Umbilical cord (tissue), 2 donors: ENCODE results near the gene EBF4. TPM values are rescaled to one million over a fixed set of nuclear protein-coding genes. Genes with fewer than 3 reads are reported as not detected.
A peak's percentile ranks its signal among the peaks of the same experiment; 100 is the strongest.
"Not testable (repeated sequence)": the region's sequence is repeated elsewhere in the genome, so short reads cannot be mapped to it uniquely, and the experiment has no call there.

Experiments used
- DNase-seq: peaks from one replicate; pipeline ENCODE4 v3.0.0-alpha.2; 2015; ENCODE audit warnings: low spot score
- total RNA-seq: library from RNA; depleted of rRNA; stranded (reverse); fragments of >200 nt; gene quantifications from one replicate; pipeline ENCODE4 v1.2.3, GENCODE V29; 2014; ENCODE audit warnings: low replicate concordance; ENCODE audit not compliant: insufficient read depth

EBF4 gene
- total RNA-seq, 1 donor from 2014 or later, result 14.4 TPM

GRCh38 chr20:2794866-2795447 is 102.4 kb downstream of the EBF4 start:
- no peak for DNase-seq

DNA sequence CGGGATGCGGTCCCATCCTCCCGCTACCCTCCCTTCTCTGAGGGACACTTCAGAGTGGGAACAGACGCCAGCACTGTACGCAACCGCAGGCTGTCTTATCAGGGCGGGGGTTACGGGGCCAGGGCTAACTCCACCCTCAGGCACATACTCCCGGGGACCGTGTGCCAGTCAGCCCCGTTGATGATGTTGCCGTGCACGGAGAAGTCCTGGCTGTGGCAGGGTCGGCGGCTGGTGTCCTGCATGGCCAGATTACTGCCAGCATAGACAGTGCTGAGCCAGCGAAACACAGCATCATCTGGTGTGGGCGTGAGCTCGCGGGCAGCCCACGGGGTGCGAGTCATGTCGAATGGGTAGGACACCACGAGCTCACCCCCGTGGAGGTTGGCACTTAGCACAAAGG is 102.9 kb downstream of the EBF4 start:
- DNase-seq, result no peak

- no peak for DNase-seq
These were observed 103.6 kb downstream of the EBF4 start for GRCh38 chr20:2796011-2796660.

- DNase-seq, result no peak
These were observed 104.8 kb downstream of the EBF4 start for GRCh38 chr20:2797136-2797983.

DNA sequence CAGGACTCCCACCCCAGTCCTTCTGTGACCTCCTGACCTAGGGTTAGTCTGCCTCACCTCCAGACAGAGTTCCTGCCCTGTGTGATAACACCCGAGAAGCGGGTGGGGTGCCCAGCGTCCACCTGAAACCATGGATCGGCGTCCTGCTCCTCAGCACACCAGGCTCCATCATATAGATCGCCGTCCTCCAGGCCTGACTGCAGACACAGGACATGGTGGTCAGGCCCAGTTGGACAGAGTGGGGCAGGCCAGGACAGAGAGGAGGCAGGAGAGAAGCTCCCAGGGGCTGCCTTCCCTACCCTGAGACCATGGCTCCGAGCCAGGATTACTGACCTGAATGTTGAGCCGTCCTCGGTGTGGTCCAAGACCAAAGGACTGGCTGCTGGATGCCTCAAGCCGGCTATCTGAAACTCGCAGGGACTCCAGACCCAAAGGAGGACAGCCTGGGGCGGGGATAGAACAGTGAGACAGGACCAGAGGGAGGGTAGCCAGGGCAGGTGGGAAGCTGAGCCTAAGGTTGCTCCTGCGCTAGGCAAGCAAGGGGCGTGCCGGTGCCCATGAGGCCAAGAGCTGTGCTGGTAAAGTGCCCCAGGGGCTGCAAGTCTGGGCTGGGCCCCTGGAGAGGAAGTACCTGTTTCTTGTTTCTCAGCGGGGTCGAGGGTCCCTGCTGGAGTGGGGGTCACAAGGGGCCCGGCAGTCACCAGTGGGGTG is 105.7 kb downstream of the EBF4 start:
- no peak for DNase-seq

DNA sequence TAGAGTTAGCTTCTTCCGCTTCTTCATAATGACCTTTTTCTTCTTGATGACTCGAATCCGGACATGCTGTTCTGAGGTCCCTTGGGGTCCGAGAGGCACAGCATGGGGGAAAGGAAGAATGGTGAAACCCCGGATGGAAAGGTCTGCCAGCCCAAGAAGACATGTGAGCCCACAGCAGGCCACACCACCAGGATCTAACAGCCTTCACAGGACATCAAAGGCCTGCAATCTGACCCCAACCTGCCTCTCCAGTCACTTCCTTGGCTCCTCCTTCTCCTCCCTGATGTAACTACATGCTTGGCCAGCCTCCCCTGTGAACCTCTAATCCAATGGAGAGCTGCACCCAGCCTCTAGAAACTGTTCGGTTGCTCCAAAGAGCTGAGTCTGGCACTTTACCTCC is 106.2 kb downstream of the EBF4 start:
- no peak for DNase-seq

DNA sequence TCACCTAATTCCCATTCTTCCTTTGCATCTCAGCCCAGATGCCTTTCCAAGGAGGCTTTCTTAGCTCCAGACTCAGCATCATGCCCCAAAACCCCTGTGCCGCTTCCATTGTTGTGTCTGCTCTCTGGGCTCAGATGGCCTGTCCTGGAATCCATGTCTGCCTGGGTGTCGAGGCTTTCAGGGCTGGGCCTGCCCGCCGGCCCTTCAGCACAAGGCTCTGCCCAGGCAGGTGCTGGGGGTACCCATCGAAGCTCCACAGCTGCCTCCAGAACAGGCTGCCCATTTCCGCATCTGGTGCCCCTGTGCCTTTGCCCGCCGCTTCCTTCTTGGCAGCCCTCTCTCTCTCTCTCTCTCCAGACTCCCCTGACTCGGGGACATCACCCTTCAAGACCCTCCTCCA is 106.7 kb downstream of the EBF4 start:
- no peak for DNase-seq

DNA sequence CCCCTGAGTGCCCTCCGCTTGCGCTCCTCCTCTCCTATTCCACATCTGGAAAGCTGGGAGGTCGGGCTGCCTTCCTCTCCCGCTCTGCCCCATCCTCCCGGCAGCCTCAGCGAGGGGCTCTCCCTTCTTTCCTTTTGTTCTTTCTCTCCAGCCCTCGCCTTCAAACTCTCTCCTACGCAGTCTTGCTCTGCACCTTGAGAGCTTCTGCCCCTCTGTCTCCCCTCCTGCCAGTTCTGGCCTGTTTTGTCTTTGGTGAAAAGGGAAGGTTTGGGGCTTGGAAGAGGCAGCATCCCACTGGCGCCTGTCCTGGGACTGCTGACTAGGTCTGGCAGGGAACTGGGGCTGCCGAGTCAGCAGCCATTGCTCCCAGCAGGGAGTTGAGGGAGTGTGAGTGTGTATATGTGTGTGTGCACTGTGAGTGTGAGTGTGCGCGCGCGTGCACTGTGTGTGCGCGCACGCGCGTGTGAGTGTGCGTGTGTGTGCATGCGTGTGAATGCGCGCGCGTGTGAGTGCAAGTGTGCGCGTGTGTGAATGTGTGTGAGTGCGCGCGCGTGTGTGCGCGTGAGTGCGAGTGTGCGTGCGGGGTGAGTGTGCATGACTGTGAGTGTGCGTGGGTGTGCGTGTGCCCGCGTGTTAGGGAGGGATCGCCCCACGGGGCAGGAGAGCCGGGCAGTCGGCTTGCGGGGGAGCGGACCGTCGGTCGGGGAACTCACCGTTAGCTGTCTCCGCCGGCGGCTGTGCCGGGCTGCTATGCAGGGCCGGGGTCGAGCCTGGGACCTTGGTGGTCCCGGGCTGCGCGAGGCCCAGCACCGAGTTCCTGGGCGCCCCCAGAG is 107.3 kb downstream of the EBF4 start:
- DNase-seq, result peak; percentile 55

DNA sequence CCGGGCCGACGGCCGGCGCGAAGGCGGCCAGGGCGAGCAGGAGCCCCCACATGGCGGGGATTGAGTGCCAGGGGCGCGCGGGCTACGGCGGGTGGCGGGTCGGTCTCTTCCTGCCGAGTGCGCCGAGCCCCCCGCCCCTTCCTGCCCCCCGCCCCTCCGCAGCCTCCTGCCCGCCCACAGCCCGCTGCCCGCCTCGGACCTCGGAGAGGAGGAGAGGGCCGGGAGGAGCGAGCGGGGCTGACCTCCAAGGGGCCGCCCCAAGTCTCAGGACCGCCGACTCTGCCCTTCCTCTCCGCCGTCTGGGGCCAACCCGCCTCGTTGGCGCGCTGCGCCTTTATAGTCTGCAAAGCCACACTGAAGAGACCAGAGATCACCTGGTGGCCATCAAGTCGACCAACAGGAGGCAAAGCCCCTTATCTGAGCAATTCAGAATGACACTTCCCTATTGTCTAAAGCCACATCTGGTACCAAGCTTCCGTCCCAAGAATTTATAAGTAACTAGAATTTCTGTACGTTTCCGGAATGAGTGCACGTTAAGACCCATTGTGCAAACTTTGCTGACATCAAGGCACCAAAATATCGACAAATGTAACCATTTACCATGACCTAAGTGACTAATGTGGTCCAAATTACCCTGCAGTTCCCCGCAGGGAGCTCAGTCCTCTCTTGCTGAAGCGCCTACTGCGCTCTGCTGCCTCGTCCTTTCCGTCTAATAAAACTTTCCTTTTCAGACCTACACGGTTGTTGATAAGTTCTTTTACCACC is 108.1 kb downstream of the EBF4 start, which contains the start of gene CPXM1:
CPXM1 (minus strand) TSS at position 107 of the 765 bp plus-strand sequence; CDS start at position 52, 55 bp downstream.
- peak; percentile 82 for DNase-seq

DNA sequence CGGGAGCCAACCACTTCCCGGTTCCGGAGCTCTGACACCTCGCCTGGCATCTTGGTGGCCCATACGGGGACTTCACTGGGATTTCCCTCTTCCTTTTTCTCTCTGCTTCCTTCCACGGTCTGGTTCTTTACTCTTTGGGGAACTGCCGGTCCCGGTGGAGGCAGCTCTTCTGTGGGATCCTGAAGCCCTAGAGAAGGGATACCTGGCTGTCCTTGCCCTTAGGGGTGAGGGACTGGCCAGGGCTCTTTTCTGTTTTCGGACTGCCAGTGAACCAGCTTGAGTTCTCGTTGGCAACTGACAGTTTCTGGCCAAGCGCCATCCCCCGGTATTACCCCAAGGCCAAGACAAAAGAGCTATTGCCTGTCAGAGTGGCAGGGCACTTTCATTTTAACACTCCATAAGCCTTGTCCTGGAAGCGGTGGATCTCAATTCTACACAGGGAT is 108.7 kb downstream of the EBF4 start:
- no peak for DNase-seq

DNA sequence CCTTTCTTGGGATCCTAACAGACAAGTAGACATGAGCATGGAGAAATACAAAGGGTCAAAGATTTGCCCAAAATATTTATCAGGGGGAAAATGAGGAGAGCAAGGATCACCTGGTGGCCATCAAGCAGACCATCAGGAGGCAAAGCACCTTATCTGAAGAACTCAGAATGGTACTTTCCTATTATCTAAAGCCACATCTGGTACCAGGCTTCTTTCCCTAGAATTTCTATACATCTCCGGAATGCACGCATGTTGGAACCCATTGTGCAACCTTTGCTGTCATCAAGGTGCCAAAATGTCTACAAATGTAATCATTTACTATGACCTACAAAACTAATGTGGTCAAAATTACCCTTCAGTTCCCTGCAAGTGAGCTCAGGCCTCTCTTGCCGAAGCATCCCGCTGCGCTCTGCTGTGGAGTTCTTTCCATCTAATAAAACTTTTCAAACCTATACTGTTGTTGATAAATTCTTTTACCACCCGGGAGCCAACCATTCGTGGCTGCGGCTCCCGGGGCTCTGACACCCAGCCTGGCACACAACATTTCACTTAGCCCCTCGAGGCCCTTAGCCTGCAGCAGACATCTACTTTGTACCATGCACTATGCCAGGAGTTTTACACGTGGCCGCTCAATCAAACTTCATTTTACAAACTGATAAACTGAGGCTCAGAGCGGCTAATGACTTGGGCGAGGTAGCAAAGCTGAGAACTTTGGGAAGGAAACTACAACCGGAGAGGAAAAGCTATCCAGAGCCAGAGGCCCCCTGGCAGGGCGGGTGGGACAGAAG is 111.7 kb downstream of the EBF4 start:
- no peak for DNase-seq

DNA sequence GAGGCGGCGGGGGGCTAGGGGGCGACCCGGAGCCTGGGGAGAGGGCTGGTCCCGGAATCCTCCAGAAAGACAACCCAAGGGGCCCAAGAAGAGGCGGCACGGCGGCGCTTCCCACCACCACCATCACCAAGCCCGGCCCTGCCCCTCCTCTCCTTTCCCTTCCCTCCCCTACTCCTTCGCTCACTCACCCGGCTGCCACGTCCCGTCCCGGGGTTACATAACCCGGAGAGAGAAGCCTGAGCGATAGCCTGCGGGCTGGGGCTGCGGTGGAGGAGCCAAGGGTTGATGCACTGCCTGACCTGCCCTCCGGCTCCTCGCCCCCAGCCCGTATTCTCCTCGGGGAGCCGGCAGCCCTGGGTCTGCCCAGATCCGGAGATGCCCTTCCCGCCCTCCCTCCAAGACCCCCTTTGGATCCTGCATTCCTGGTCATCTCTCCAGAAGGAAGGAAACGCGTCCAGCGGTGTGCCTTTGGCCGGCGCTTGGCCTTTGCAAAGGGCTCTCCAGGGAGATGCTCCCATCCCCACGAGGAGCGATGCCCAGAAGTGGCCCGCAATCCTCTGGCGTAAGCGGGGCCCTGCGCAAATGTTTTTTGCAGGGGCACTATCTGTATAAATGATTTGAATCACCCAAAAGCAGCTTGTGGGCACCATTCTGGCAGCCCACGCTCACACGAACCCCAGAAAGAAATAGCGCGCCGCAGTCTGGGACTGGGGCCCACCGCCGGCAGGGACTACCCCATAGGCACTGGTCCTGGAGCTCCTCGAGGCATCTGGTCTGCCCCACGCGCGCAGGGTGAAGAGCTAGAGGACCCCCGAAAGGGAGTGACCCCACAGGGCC is 112.5 kb downstream of the EBF4 start:
- DNase-seq, result peak; percentile 71

- no peak for DNase-seq
These were observed 113.2 kb downstream of the EBF4 start for GRCh38 chr20:2805689-2806350.

GRCh38 chr20:2806351-2806701 is 113.7 kb downstream of the EBF4 start:
- no peak for DNase-seq

- no peak for DNase-seq
These were observed 114.4 kb downstream of the EBF4 start for GRCh38 chr20:2807019-2807418.

DNA sequence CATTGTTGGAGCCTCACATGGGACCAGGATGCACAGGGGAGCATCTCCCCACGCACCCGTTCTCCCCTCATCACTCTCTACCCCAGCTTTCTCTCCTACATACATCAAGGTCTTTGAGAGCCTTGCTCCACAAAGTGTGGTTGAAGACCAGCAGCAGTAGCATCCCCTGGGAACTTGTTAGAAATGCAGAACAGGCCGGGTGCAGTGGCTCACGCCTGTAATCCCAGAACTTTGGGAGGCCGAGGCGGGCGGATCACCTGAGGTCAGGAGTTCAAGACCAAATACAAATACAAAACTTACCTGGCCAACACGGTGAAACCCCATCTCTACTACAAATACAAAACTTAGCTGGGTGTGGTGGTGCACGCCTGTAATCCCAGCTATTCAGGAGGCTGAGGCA is 115.3 kb downstream of the EBF4 start:
- DNase-seq, result not testable (repeated sequence)

DNA sequence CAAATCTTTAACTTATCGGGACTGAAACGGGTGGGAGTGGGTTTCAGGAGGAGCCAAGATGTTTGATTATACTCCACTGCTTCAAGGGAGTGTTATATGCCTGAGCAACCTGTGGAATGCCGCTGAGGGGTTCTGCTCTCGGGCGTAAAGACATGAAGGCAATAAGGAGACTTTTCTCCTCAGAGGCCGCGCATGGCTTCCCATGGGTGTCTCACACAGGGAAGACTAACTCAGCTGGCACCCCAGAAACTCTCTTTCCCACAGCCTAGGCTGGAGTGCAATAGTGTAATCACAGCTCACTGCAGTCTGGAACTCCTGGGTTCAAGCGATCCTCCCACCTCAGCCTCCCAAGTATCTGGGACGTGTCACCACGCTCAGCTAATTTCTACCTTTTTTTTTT is 117.1 kb downstream of the EBF4 start:
- no peak for DNase-seq
